GM21619 (cell line): ENCODE data around the gene KRTAP20-2.

Source experiments
- ATAC-seq: cut with Tn5 transposase; IDR thresholded peaks from one replicate; pipeline ENCODE4 v1.9.1; 2021; ENCODE audit not compliant: unreplicated experiment

KRTAP20-2 gene

DNA sequence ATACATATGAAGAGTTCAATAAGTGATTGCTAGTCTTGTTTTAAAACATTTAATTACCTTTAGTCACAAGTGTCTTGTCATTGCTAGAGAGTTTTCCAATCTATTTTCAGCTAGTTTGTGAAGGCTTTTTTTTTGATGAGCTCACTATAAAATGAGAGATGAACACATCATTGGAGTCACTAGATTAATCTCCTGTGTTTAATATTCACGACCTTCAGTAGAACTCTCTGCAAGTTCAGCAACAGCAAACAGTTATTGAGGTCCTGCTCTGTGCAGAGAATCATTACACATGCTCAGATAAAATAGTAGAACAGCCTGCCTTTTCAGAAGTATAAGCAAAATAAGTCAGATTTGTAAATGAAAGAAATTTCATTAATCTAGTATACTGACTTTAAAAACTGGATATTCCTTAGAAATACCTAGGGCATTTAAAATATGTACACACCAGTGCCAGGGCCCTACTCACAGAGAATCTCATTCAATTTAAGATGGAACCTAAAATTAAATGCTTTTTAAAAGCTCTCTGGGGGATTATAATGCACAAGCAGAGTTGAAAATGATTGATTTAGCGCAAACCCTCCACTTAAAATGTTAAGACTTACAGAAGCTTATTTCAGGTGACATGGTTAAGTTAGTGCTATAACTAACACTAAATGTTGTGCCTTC lies 38.1 kb downstream of the KRTAP20-2 start:
- ATAC-seq: no peak

DNA sequence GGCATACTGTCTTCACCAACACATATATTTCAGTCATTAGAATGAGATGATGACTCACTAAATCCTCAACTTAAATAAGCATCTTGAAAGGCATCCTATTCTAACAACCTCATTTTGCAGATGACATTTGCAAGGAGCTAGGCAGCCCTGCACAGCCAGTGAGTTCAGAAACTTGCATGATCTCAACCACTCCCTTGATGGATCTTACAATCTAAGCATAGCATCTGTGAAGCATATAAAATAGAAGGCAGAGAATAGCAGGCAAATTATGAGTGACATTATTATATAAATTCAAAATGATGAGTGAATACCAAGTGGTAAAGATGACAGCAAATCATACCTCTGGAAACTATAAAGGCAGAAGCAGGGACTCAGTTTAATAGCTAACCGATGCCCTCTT lies 39.3 kb downstream of the KRTAP20-2 start:
- no peak for ATAC-seq

DNA sequence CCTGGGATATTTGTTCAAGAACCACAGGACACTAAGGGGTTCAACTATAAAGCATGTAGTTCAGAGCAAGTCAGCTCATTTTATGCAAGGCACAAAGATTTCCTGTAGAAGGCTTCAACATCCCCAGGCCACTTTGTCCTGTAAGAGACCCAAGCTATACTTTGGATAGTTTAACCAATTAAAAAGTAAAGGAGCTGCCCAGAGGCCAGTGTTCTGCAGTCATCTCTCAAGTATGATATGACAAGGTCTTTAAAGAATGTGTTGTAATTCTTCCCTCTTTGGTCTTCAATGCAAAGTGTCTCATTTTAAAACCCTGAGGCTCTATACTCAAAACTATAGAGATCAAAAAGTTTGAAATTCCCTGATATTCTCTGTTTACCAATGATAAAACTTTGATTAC lies 41.7 kb downstream of the KRTAP20-2 start:
- no peak for ATAC-seq

DNA sequence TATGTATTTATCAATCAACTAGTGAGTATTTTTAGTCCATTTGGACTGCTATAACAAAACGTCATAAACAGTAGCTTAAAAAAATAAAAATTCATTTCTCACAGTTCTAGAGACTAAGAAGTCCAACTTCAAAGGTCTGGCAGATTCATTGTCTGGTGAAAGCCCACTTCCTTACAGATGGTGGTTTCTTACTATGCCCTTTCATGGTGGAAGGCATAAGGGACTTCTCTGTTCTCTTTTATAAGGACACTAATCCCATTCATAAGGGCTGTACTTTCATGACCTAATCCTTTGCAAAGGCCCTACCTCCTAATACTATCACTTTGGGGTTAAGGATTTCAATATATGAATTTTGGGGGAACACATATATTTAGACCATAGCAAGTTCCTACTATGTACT lies 45.6 kb downstream of the KRTAP20-2 start:
- no peak for ATAC-seq

DNA sequence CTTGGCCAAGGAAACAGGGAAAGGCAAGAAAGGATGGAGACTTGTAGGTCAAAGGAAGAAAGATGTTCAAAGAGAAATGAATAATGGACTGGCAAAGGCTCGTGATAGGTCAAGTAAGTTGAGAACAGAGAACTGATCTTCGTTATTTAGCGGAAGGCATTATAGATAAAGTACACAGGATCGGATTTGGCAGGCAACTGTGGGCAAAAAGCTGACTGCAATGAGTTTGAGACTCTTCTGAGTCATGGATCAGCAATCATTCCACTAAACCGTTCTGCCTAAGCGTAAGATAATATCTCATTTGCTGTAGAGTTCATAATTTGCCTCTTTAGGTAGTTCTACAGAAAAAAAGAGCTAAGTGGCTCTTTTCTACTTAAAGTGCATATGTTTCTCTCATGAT lies 49.5 kb downstream of the KRTAP20-2 start:
- ATAC-seq: no peak
